Measurements from ENCODE around the gene DNMT3A.

- no peak for TF ChIP-seq POLR2A (IDR thresholded peaks at IDR 0.05; ENCODE audit: low read depth, low read length)
- TF ChIP-seq POLR2AphosphoS5 (IDR thresholded peaks at IDR 0.05; ENCODE audit: low read depth, low read length), result no peak
- TF ChIP-seq TAF1 (IDR thresholded peaks at IDR 0.05; ENCODE audit: low read depth, low read length), result no peak
Measured at GRCh38 chr2:25315316-25315680, 26.4 kb downstream of the DNMT3A start.

Data from GM12891 (cell line).